Astrocyte (in vitro differentiated cells and primary cell): ENCODE measurements around the gene FOXD4. TPM values are rescaled to one million over a fixed set of nuclear protein-coding genes. Genes with fewer than 3 reads are reported as not detected.
A peak's percentile ranks its signal among the peaks of the same experiment; 100 is the strongest.
"Not testable (repeated sequence)": the region's sequence is repeated elsewhere in the genome, so short reads cannot be mapped to it uniquely, and the experiment has no call there.

ENCODE experiments used
- DNase-seq: peaks from one replicate; pipeline ENCODE4 v3.0.0-alpha.2; 2010; ENCODE audit warnings: low read depth
- FAIRE-seq: peaks from 2 replicates; lab custom pipeline; 2011; peaks lifted over from hg19 to GRCh38; lab: Jason Lieb, UNC
- H2AFZ ChIP-seq: 2 replicates; pipeline ENCODE4 v1.6.0; 2012; ENCODE audit warnings: low read depth, low read length, inconsistent platforms
- H3K27ac ChIP-seq: 2 replicates; pipeline ENCODE4 v1.5.1; 2011; ENCODE audit warnings: low read depth, low read length, inconsistent platforms
- H3K27me3 ChIP-seq: 2 replicates; pipeline ENCODE4 v1.6.0; 2011; ENCODE audit warnings: low read length, inconsistent platforms; ENCODE audit not compliant: insufficient read depth
- H3K36me3 ChIP-seq: 2 replicates; pipeline ENCODE4 v1.5.1; 2011; ENCODE audit warnings: low read length, inconsistent platforms; ENCODE audit not compliant: insufficient read depth
- H3K4me1 ChIP-seq: 2 replicates; pipeline ENCODE4 v1.5.1; 2011; ENCODE audit warnings: low read length, inconsistent platforms; ENCODE audit not compliant: insufficient read depth
- H3K4me2 ChIP-seq: 2 replicates; pipeline ENCODE4 v1.6.0; 2012; ENCODE audit warnings: low read length, inconsistent platforms
- H3K4me3 ChIP-seq: 2 replicates; pipeline ENCODE4 v1.5.1; 2011; ENCODE audit warnings: low read depth, mild to moderate bottlenecking, low read length, inconsistent platforms; ENCODE audit not compliant: insufficient read depth
- H3K79me2 ChIP-seq: 2 replicates; pipeline ENCODE4 v1.6.0; 2012; ENCODE audit warnings: mild to moderate bottlenecking, low read length, inconsistent platforms; ENCODE audit not compliant: insufficient read depth
- H3K9ac ChIP-seq: 2 replicates; pipeline ENCODE4 v1.6.0; 2012; ENCODE audit warnings: mild to moderate bottlenecking, low read length, inconsistent platforms
- H3K9me3 ChIP-seq: 2 replicates; pipeline ENCODE4 v1.5.1; 2012; ENCODE audit warnings: low read depth, mild to moderate bottlenecking, low read length, inconsistent platforms; ENCODE audit not compliant: insufficient read depth
- H4K20me1 ChIP-seq: 2 replicates; pipeline ENCODE4 v1.6.0; 2012; ENCODE audit warnings: low read length, inconsistent platforms; ENCODE audit not compliant: insufficient read depth
- H3K27ac Mint-ChIP-seq: one replicate; pipeline ENCODE4 v1.8.0; 2021; ENCODE audit warnings: mild to moderate bottlenecking, mixed read lengths; ENCODE audit not compliant: unreplicated experiment
- H3K27me3 Mint-ChIP-seq: one replicate; pipeline ENCODE4 v1.8.0; 2021; ENCODE audit warnings: low read depth, mixed read lengths; ENCODE audit not compliant: unreplicated experiment
- H3K36me3 Mint-ChIP-seq: one replicate; pipeline ENCODE4 v1.8.0; 2021; ENCODE audit warnings: low read depth, mixed read lengths; ENCODE audit not compliant: unreplicated experiment
- H3K4me1 Mint-ChIP-seq: one replicate; pipeline ENCODE4 v1.8.0; 2021; ENCODE audit warnings: low read depth, mixed read lengths; ENCODE audit not compliant: unreplicated experiment
- H3K4me3 Mint-ChIP-seq: one replicate; pipeline ENCODE4 v1.8.0; 2021; ENCODE audit warnings: mild to moderate bottlenecking, moderate library complexity, mixed read lengths; ENCODE audit not compliant: unreplicated experiment
- H3K9me3 Mint-ChIP-seq: one replicate; pipeline ENCODE4 v1.8.0; 2021; ENCODE audit warnings: mild to moderate bottlenecking, mixed read lengths; ENCODE audit not compliant: unreplicated experiment
- total RNA-seq: library from RNA; stranded (reverse); gene quantifications from 2 replicates; pipeline ENCODE4 v1.2.1, GENCODE V29; 2021

FOXD4 gene
- total RNA-seq, 1 donor from 2014 or later, result 0.45 TPM

DNA sequence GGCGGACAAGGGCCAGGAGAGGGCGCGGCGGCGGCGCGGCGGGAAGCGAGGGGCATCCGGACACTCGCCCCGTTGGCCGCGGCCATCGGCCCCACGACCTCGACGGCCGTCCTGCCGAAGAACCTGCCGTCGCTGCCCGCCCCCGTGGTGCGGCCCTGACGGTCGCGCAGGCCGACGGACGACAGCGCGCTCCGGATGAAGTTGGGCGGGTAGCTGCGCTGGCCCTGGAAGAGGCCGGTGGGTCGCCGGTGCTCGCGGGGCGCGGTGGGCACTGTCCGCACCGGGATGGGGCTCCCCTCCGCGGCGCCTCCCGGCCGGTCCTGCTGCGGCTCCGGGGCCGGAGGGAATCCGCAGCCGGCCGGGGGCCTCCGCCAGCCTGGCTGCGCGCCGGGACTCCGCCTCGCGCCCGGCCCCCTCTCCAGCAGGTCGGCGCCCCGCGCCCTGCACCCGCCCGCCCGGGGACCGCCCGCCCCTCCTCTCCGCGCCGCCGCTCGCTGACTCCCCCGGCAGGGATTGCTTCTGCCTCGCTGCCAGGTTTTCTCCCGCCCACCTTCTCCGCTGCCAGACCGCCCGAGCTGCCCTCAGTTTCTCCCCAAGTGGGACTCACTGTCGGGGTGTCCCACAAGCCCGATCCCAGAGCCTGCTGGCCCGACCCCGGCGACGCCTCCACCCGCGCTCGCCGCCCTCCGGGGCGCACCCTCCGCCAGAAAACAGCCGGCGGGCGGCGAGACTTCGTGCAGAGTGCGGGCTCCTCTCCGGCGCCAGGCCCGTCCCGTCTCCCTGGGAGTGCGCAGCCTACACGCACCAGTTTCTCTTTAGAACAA is 44.9 kb downstream of the FOXD4 start:
- Histone ChIP-seq H2AFZ (peak overlapping the region; percentile 41), H3K4me2 (peak overlapping the region; percentile 71)
- not testable (repeated sequence) for H3K4me3 ChIP-seq, H3K27me3 ChIP-seq, H3K27ac Mint-ChIP-seq, H3K36me3 ChIP-seq, H3K4me1 ChIP-seq, H3K9ac ChIP-seq, H4K20me1 ChIP-seq, FAIRE-seq, DNase-seq, H3K79me2 ChIP-seq, H3K4me1 Mint-ChIP-seq, H3K36me3 Mint-ChIP-seq, H3K9me3 Mint-ChIP-seq, H3K27ac ChIP-seq, H3K9me3 ChIP-seq
- peak overlapping the region; percentile 40 for H3K4me3 Mint-ChIP-seq
- peaks cover 10% of the 10 kb centered on the region for H3K27me3 Mint-ChIP-seq

Other genes with a start within 250 kb of the FOXD4 start
- gene WASHC1, start 89.0 kb downstream of the FOXD4 start, total RNA-seq, result 11.4 and 13.2 TPM in 2 replicates
- 45.2 and 49.4 TPM in 2 replicates for gene ZNG1A, start 60.6 kb upstream of the FOXD4 start, total RNA-seq
- 2.6 and 4.4 TPM in 2 replicates for gene DOCK8, start 96.4 kb upstream of the FOXD4 start, total RNA-seq